Measurements from ENCODE around the gene SPDYE17. TPM values are rescaled to one million over a fixed set of nuclear protein-coding genes. Genes with fewer than 3 reads are reported as not detected.
"Not testable (repeated sequence)": the region's sequence is repeated elsewhere in the genome, so short reads cannot be mapped to it uniquely, and the experiment has no call there.

SPDYE17 gene
- polyA plus RNA-seq, 3 donors = not detected

GRCh38 chr7:76984784-76985136 is 47.4 kb downstream of the SPDYE17 start:
- H3K9me3 ChIP-seq (replicated peaks in 1 of 2; ENCODE audit: control insufficient read depth in 1 of 2, insufficient read depth in 1 of 2, low read length in 2 of 2); H3K9me3 Mint-ChIP-seq; H3K27me3 Mint-ChIP-seq (ENCODE audit: low read depth in 3 of 3); DNase-seq; H3K27ac ChIP-seq (ENCODE audit: low read depth in 1 of 2, low read length in 2 of 2); H3K4me3 Mint-ChIP-seq; H3K4me3 ChIP-seq (replicated peaks in 1 of 3; ENCODE audit: low read depth in 2 of 3, low read length in 3 of 3); H2AFZ ChIP-seq (ENCODE audit: insufficient read depth, low read depth, low read length, poor library complexity, severe bottlenecking); intact Hi-C loops (cut with micrococcal nuclease); H3K4me2 ChIP-seq (replicated peaks; ENCODE audit: extremely low read depth, low read length, poor library complexity, severe bottlenecking); H3K4me1 Mint-ChIP-seq; H4K20me1 ChIP-seq (ENCODE audit: insufficient read depth, low read length); H3K27me3 ChIP-seq (ENCODE audit: control insufficient read depth in 2 of 2, insufficient read depth in 2 of 2, low read length in 2 of 2); H3K4me1 ChIP-seq (ENCODE audit: control insufficient read depth in 1 of 2, insufficient read depth in 2 of 2, low read length in 2 of 2); H3K79me2 ChIP-seq (ENCODE audit: insufficient read depth, low read length); H3K9ac ChIP-seq (ENCODE audit: insufficient read depth, low read length, poor library complexity, severe bottlenecking); H3K27ac Mint-ChIP-seq: not testable (repeated sequence)
- no CpG with 5 or more reads among the region's 5 CpGs for WGBS (ENCODE audit: insufficient coverage)
- H3K36me3 Mint-ChIP-seq = peaks cover 15 to 20% of the 10 kb centered on the region in 2 donors
- peaks cover 12 to 14% of the 10 kb centered on the region in 2 donors for H3K36me3 ChIP-seq (replicated peaks in 1 of 2; ENCODE audit: control insufficient read depth in 1 of 2, insufficient read depth in 2 of 2, low read length in 2 of 2)

- H3K27ac Mint-ChIP-seq; H3K9me3 ChIP-seq (replicated peaks in 1 of 2; ENCODE audit: control insufficient read depth in 1 of 2, insufficient read depth in 1 of 2, low read length in 2 of 2); H3K9me3 Mint-ChIP-seq; intact Hi-C loops (cut with micrococcal nuclease); H4K20me1 ChIP-seq (ENCODE audit: insufficient read depth, low read length); H3K4me3 ChIP-seq (replicated peaks in 1 of 3; ENCODE audit: low read depth in 2 of 3, low read length in 3 of 3); H3K79me2 ChIP-seq (ENCODE audit: insufficient read depth, low read length); H3K4me3 Mint-ChIP-seq; H3K27ac ChIP-seq (ENCODE audit: low read depth in 1 of 2, low read length in 2 of 2); H3K4me1 ChIP-seq (ENCODE audit: control insufficient read depth in 1 of 2, insufficient read depth in 2 of 2, low read length in 2 of 2); H3K4me1 Mint-ChIP-seq; H2AFZ ChIP-seq (ENCODE audit: insufficient read depth, low read depth, low read length, poor library complexity, severe bottlenecking); H3K4me2 ChIP-seq (replicated peaks; ENCODE audit: extremely low read depth, low read length, poor library complexity, severe bottlenecking); H3K27me3 Mint-ChIP-seq (ENCODE audit: low read depth in 3 of 3); H3K9ac ChIP-seq (ENCODE audit: insufficient read depth, low read length, poor library complexity, severe bottlenecking); DNase-seq; H3K27me3 ChIP-seq (ENCODE audit: control insufficient read depth in 2 of 2, insufficient read depth in 2 of 2, low read length in 2 of 2): not testable (repeated sequence)
- H3K36me3 Mint-ChIP-seq = peaks cover 15 to 20% of the 10 kb centered on the region in 2 donors
- peaks cover 13 to 14% of the 10 kb centered on the region in 2 donors for H3K36me3 ChIP-seq (replicated peaks in 1 of 2; ENCODE audit: control insufficient read depth in 1 of 2, insufficient read depth in 2 of 2, low read length in 2 of 2)
- no CpG with 5 or more reads among the region's 19 CpGs for WGBS (ENCODE audit: insufficient coverage)
Observed at GRCh38 chr7:76983937-76984783, 48.0 kb downstream of the SPDYE17 start.

- H3K4me3 Mint-ChIP-seq; H3K9me3 Mint-ChIP-seq; H2AFZ ChIP-seq (ENCODE audit: insufficient read depth, low read depth, low read length, poor library complexity, severe bottlenecking); H3K27ac ChIP-seq (ENCODE audit: low read depth in 1 of 2, low read length in 2 of 2); H3K9me3 ChIP-seq (replicated peaks in 1 of 2; ENCODE audit: control insufficient read depth in 1 of 2, insufficient read depth in 1 of 2, low read length in 2 of 2); H4K20me1 ChIP-seq (ENCODE audit: insufficient read depth, low read length); DNase-seq; H3K27me3 ChIP-seq (ENCODE audit: control insufficient read depth in 2 of 2, insufficient read depth in 2 of 2, low read length in 2 of 2); H3K27me3 Mint-ChIP-seq (ENCODE audit: low read depth in 3 of 3); H3K27ac Mint-ChIP-seq; H3K4me1 Mint-ChIP-seq; H3K4me1 ChIP-seq (ENCODE audit: control insufficient read depth in 1 of 2, insufficient read depth in 2 of 2, low read length in 2 of 2); H3K4me2 ChIP-seq (replicated peaks; ENCODE audit: extremely low read depth, low read length, poor library complexity, severe bottlenecking); H3K79me2 ChIP-seq (ENCODE audit: insufficient read depth, low read length); H3K9ac ChIP-seq (ENCODE audit: insufficient read depth, low read length, poor library complexity, severe bottlenecking); H3K4me3 ChIP-seq (replicated peaks in 1 of 3; ENCODE audit: low read depth in 2 of 3, low read length in 3 of 3); intact Hi-C loops (cut with micrococcal nuclease): not testable (repeated sequence)
- WGBS (ENCODE audit: insufficient coverage) = no CpG with 5 or more reads among the region's 5 CpGs
- H3K36me3 ChIP-seq (replicated peaks in 1 of 2; ENCODE audit: control insufficient read depth in 1 of 2, insufficient read depth in 2 of 2, low read length in 2 of 2) = peaks cover 13 to 14% of the 10 kb centered on the region in 2 donors
- peaks cover 15 to 27% of the 10 kb centered on the region in 2 donors for H3K36me3 Mint-ChIP-seq
Observed at GRCh38 chr7:76983333-76983732, 48.8 kb downstream of the SPDYE17 start.

GRCh38 chr7:76982501-76982900 is 49.7 kb downstream of the SPDYE17 start:
- H3K36me3 ChIP-seq (replicated peaks in 1 of 2; ENCODE audit: control insufficient read depth in 1 of 2, insufficient read depth in 2 of 2, low read length in 2 of 2) = peaks cover 13 to 14% of the 10 kb centered on the region in 2 donors
- H3K36me3 Mint-ChIP-seq = peaks cover 15 to 31% of the 10 kb centered on the region in 2 donors
- H3K4me3 ChIP-seq (replicated peaks in 1 of 3; ENCODE audit: low read depth in 2 of 3, low read length in 3 of 3); H3K4me1 Mint-ChIP-seq; H3K27me3 Mint-ChIP-seq (ENCODE audit: low read depth in 3 of 3); H3K9ac ChIP-seq (ENCODE audit: insufficient read depth, low read length, poor library complexity, severe bottlenecking); intact Hi-C loops (cut with micrococcal nuclease); H2AFZ ChIP-seq (ENCODE audit: insufficient read depth, low read depth, low read length, poor library complexity, severe bottlenecking); H3K9me3 Mint-ChIP-seq; H3K4me1 ChIP-seq (ENCODE audit: control insufficient read depth in 1 of 2, insufficient read depth in 2 of 2, low read length in 2 of 2); H3K27me3 ChIP-seq (ENCODE audit: control insufficient read depth in 2 of 2, insufficient read depth in 2 of 2, low read length in 2 of 2); H3K4me2 ChIP-seq (replicated peaks; ENCODE audit: extremely low read depth, low read length, poor library complexity, severe bottlenecking); H3K4me3 Mint-ChIP-seq; H3K27ac ChIP-seq (ENCODE audit: low read depth in 1 of 2, low read length in 2 of 2); DNase-seq; H3K79me2 ChIP-seq (ENCODE audit: insufficient read depth, low read length); H4K20me1 ChIP-seq (ENCODE audit: insufficient read depth, low read length); H3K9me3 ChIP-seq (replicated peaks in 1 of 2; ENCODE audit: control insufficient read depth in 1 of 2, insufficient read depth in 1 of 2, low read length in 2 of 2); H3K27ac Mint-ChIP-seq: not testable (repeated sequence)
- no CpG with 5 or more reads among the region's 10 CpGs for WGBS (ENCODE audit: insufficient coverage)

Data from CD14-positive monocyte (primary cell).